IPS-15b (cell line): ENCODE data around the gene CDKN2AIPNL.
"Not testable (repeated sequence)": the region's sequence is repeated elsewhere in the genome, so short reads cannot be mapped to it uniquely, and the experiment has no call there.

Experiments
- H3K27me3 ChIP-seq: one replicate; pipeline ENCODE4 v1.6.1; 2013; ENCODE audit warnings: low read length; ENCODE audit not compliant: control insufficient read depth, insufficient read depth
- H3K36me3 ChIP-seq: one replicate; pipeline ENCODE4 v1.6.1; 2013; ENCODE audit warnings: low read length; ENCODE audit not compliant: control insufficient read depth, insufficient read depth
- H3K4me1 ChIP-seq: one replicate; pipeline ENCODE4 v1.6.1; 2013; ENCODE audit warnings: mild to moderate bottlenecking, low read length; ENCODE audit not compliant: control insufficient read depth, insufficient read depth
- H3K4me3 ChIP-seq: one replicate; pipeline ENCODE4 v1.5.1; 2013; ENCODE audit warnings: low read depth, low read length
- H3K9ac ChIP-seq: one replicate; pipeline ENCODE4 v1.6.1; 2013; ENCODE audit warnings: low read depth, mild to moderate bottlenecking, low read length
- H3K9me3 ChIP-seq: one replicate; pipeline ENCODE4 v1.6.1; 2013; ENCODE audit warnings: mild to moderate bottlenecking, low read length; ENCODE audit not compliant: control insufficient read depth, insufficient read depth

Gene CDKN2AIPNL

DNA sequence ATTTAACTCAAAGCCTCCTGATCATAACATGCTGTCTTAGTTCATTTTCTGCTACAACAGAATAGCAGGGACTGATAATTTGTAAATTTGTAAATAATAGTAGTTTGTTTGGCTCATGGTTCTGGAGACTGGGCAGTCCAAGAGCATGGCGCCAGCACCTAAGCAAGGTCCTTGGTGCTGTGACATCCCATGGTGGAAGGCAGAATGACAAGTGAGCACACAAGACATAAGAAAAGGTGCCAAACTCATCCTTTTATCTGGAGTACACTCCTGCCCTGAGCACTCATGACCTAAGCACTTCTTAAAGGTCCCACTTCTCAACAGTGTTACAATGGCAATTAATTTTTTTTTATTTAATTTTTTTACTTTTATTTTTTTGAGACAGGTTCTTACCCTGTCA, 24.2 kb downstream of the CDKN2AIPNL start:
- Histone ChIP-seq H3K4me3 (no peak overlapping the region), H3K27me3 (no peaks in the 10 kb centered on the region), H3K4me1 (no peaks in the 10 kb centered on the region), H3K9ac (no peak overlapping the region), H3K36me3 (peaks cover 17% of the 10 kb centered on the region), H3K9me3 (no peaks in the 10 kb centered on the region)

DNA sequence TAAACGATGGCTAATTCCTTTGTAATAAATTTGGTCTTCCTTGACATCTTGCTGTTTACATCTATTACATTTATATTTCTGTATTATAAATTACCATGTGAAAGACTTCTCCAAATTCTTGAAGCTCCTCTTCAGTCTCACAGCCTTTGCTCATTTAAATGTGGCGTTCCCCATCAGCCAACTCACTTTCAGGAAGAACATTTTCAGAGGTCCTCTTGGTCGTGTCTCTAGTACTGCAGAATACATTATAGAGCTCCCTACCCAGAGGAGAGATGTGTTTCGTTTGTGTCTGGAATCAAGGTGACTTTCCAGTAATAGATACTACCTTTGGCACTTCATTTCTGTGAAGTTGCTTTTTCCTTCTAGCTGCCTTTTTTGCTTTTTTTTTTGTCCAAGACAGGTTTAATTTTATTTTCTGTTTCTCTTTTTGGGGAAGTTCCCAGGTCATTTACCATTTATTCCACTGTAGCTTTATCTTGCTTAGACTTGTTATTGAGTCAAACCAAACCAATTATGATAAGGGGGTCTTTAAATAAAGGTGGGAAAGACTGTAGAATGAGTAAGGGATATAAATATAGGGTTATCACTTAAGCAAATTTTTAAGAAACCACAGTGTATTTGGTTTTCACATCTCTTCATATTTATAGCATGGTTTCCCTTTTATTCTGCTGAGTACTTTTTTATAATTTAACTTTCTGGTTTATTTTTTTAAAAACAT, 27.5 kb downstream of the CDKN2AIPNL start:
- H3K36me3 ChIP-seq: peaks cover 16% of the 10 kb centered on the region
- no peaks in the 10 kb centered on the region for H3K27me3 ChIP-seq
- H3K9ac ChIP-seq: no peak overlapping the region
- no peaks in the 10 kb centered on the region for H3K4me1 ChIP-seq
- no peak overlapping the region for H3K4me3 ChIP-seq
- H3K9me3 ChIP-seq: no peaks in the 10 kb centered on the region

DNA sequence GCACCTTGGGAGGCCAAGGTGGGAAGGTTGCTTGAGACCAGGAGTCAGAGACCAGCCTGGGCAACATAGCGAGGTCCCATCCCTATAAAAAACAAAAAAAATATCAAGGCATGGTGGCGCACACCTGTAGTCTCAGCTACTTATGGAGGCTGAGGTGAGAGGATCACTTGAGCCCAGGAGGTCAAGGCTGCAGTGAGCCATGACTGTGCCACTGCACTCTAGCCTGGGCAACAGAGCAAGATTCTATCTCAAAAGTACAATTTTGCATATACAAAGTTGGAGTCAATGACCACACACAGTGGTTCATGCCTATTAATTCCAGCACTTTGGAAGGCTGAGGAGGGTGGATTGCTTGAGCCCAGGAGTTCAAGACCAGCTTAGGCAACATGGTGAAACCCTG, 29.5 kb downstream of the CDKN2AIPNL start:
- not testable (repeated sequence) for H3K9ac ChIP-seq, H3K9me3 ChIP-seq, H3K27me3 ChIP-seq, H3K4me3 ChIP-seq, H3K4me1 ChIP-seq
- peaks cover 14% of the 10 kb centered on the region for H3K36me3 ChIP-seq

DNA sequence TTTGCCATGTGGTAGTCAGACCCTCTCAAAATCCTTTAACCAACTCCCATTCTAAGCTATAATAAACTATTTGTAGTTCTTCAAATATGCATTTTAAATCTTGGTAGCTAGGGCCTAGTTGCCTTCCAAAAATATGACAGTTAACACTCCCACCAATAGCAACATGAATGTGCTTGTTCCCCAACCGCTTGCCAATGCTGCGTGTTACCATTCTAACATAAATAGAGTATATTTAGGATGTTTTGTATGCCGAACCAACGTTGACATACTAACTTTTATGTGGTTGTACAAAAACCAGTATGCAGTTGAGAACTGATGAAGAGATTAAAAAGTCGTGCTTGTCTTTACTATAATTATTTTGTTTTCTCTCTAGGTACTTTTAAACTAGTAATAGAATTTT, 31.3 kb downstream of the CDKN2AIPNL start:
- H3K4me3 ChIP-seq: no peak overlapping the region
- peaks cover 14% of the 10 kb centered on the region for H3K36me3 ChIP-seq
- H3K4me1 ChIP-seq: no peaks in the 10 kb centered on the region
- H3K9ac ChIP-seq: no peak overlapping the region
- no peaks in the 10 kb centered on the region for H3K9me3 ChIP-seq
- H3K27me3 ChIP-seq: no peaks in the 10 kb centered on the region

GRCh38 chr5:134374232-134374631, 37.4 kb downstream of the CDKN2AIPNL start:
- no peak overlapping the region for H3K4me3 ChIP-seq
- no peaks in the 10 kb centered on the region for H3K9me3 ChIP-seq
- H3K4me1 ChIP-seq: peaks cover 3% of the 10 kb centered on the region
- no peaks in the 10 kb centered on the region for H3K27me3 ChIP-seq
- no peak overlapping the region for H3K9ac ChIP-seq
- no peaks in the 10 kb centered on the region for H3K36me3 ChIP-seq

GRCh38 chr5:134373633-134374032, 38.0 kb downstream of the CDKN2AIPNL start:
- H3K9ac ChIP-seq, H3K4me1 ChIP-seq, H3K27me3 ChIP-seq, H3K36me3 ChIP-seq, H3K4me3 ChIP-seq, H3K9me3 ChIP-seq: not testable (repeated sequence)

- Histone ChIP-seq H3K9me3 (no peaks in the 10 kb centered on the region), H3K9ac (peak overlapping the region; percentile 94), H3K27me3 (no peaks in the 10 kb centered on the region), H3K4me1 (peaks cover 5% of the 10 kb centered on the region), H3K4me3 (peak overlapping the region; percentile 96), H3K36me3 (no peaks in the 10 kb centered on the region)
Measured at GRCh38 chr5:134371834-134372340, 39.8 kb downstream of the CDKN2AIPNL start.

DNA sequence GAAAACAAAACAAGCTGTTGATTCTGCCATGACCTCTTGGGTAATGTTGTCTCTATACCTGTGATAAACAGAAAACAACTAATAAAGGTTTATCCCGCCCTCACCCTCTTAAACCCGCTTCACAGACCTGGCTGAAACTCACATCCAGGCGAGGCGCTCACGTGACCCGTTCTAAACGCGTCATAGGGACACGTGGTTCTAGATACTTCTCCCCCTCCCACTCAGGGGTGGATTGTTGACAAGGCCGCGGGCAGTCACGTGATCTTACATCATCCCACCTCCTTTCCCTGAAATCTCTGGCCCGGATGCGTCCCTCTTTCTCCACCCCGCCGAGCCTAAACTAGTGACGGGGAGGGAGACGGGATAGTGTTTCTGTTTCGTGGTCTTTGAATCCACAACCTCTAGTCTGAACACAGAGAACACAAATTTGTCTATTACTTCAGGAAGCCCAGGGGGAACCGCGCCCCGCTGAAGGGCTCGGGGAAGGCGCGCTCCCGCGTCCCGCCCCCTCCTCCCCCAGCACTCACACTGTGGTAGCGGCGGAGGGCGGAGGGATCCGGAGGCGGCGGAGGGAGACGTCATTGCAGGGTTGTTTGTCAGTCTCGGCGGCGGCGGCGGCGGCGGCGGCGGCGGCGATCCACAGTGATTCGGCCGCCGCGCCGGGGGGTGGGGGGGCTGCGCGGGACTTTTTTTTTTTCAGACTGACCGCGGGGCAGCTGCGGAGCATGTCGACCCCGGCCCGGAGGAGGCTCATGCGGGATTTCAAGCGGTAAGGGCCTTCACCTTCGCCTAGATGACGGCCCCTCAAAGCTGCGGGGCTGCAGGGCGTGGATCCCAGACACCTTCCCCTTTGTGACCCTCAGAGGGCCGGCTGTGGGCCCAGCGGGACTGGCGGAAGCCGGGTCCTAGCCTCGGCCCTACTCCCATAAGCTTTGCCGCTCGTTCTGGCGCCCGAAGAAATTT, 40.5 kb downstream of the CDKN2AIPNL start, which contains the start of gene UBE2B:
TSS of gene UBE2B (plus strand) at position 699 of the 963 bp plus-strand sequence. CDS start at position 726, 27 bp downstream.
- peaks cover 5% of the 10 kb centered on the region for H3K4me1 ChIP-seq

DNA sequence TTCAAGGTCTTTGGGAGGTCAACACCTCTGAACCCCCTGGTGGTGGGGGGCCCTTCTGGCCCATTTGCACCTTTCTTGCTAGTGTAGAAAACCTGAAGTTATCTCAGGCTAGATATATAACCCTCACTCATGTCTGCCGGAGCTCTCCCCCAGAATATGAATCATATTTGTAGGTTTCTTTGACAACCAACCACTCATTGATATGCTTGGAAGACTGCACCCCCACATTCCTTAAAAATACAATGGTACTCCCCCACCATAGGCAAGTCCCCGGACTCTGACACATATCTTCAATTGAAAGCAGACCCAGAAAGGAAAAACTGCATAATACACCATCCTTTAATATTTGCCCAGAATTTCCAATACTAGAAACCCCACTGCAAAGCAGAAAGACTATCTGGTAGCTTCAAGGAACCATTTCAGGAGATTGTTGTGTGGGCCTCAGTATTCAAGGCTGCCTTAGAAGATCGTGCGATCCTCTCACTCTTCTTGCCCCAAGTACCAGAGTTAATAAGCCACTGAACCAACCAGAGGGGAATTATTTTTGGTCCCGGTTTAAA, 41.3 kb downstream of the CDKN2AIPNL start:
- peak overlapping the region; percentile 55 for H3K9ac ChIP-seq
- peak overlapping the region; percentile 60 for H3K4me3 ChIP-seq

More for the DNA sequence above, 40.5 kb downstream of the CDKN2AIPNL start, which contains the start of gene UBE2B:
- H3K9ac ChIP-seq: peak within 1 kb of the TSS; percentile 94
- peak within 1 kb of the TSS; percentile 96 for H3K4me3 ChIP-seq
- no peaks in the 10 kb centered on the region for H3K9me3 ChIP-seq
- H3K36me3 ChIP-seq: no peaks in the 10 kb centered on the region
- H3K27me3 ChIP-seq: no peaks in the 10 kb centered on the region

GRCh38 chr5:134365604-134366003, 46.1 kb downstream of the CDKN2AIPNL start:
- Histone ChIP-seq H3K4me1 (peaks cover 5% of the 10 kb centered on the region), H3K9ac (no peak overlapping the region), H3K27me3 (no peaks in the 10 kb centered on the region), H3K4me3 (peak overlapping the region; percentile 1), H3K9me3 (no peaks in the 10 kb centered on the region), H3K36me3 (no peaks in the 10 kb centered on the region)

More for the DNA sequence above, 41.3 kb downstream of the CDKN2AIPNL start:
- no peaks in the 10 kb centered on the region for H3K36me3 ChIP-seq
- peaks cover 5% of the 10 kb centered on the region for H3K4me1 ChIP-seq
- no peaks in the 10 kb centered on the region for H3K9me3 ChIP-seq
- H3K27me3 ChIP-seq: no peaks in the 10 kb centered on the region

DNA sequence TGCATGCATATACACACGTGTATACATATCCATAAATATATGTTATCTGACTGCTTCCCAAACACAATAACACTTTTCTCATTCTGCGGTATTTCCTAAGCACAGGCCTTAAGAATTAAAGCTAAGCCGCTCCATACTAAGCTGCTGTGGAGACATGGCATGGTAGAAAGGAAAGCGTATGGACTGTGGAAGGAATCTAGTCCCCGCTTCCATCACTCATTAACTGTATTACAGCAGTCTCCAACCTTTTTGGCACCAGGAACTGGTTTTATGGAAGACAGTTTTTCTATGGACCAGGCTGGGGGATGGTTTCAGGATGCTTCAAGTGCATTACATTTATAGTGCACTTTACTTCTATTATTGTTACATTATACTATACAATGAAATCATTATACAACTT, 56.0 kb downstream of the CDKN2AIPNL start:
- no peak overlapping the region for H3K4me3 ChIP-seq
- no peak overlapping the region for H3K9ac ChIP-seq
- H3K36me3 ChIP-seq: no peaks in the 10 kb centered on the region
- H3K9me3 ChIP-seq: no peaks in the 10 kb centered on the region
- H3K4me1 ChIP-seq: no peaks in the 10 kb centered on the region
- H3K27me3 ChIP-seq: no peaks in the 10 kb centered on the region
